HepG2 (cell line): ENCODE data around the gene XPO5. TPM values are rescaled to one million over a fixed set of nuclear protein-coding genes. Genes with fewer than 3 reads are reported as not detected.

Experiments used
- NCOA5 ChIP-seq: sonication (generic); formaldehyde crosslinking; IDR thresholded peaks from 2 replicates; pipeline ENCODE4 v1.4.0; 2020; ENCODE audit warnings: missing genetic modification reagents
- NR2F6 ChIP-seq, 2 experiments: IDR thresholded peaks; 2 replicates each; pipeline ENCODE4 v1.6.1; 2016; ENCODE audit warnings: antibody characterized with exemption in 1 of 2, mild to moderate bottlenecking in 1 of 2
- SALL2 ChIP-seq: sonication (generic); formaldehyde crosslinking; IDR thresholded peaks from 2 replicates; pipeline ENCODE4 v1.8.1; 2023; ENCODE audit warnings: mild to moderate bottlenecking, missing genetic modification reagents, inconsistent platforms
- ZNF234 ChIP-seq: sonication (generic); formaldehyde crosslinking; conservative IDR thresholded peaks from 2 replicates; pipeline ENCODE4 v1.5.1; 2020; ENCODE audit warnings: mild to moderate bottlenecking, missing genetic modification reagents
- ZNF383 ChIP-seq: sonication (generic); formaldehyde crosslinking; IDR thresholded peaks from 2 replicates; pipeline ENCODE4 v1.4.0; 2020; ENCODE audit warnings: missing genetic modification reagents, mild to moderate bottlenecking, borderline replicate concordance
- ZNF564 ChIP-seq: sonication (generic); formaldehyde crosslinking; IDR thresholded peaks from 2 replicates; pipeline ENCODE4 v1.8.1; 2023; ENCODE audit warnings: mild to moderate bottlenecking, missing genetic modification reagents
- ZNF572 ChIP-seq: sonication (generic); formaldehyde crosslinking; IDR thresholded peaks from 2 replicates; pipeline ENCODE4 v1.5.1; 2020; ENCODE audit warnings: mild to moderate bottlenecking, missing genetic modification reagents
- ZNF747 ChIP-seq: sonication (generic); formaldehyde crosslinking; IDR thresholded peaks from 2 replicates; pipeline ENCODE4 v1.8.1; 2023; ENCODE audit warnings: missing genetic modification reagents, mild to moderate bottlenecking, borderline replicate concordance
- ZNF768 ChIP-seq: sonication (generic); formaldehyde crosslinking; IDR thresholded peaks from 2 replicates; pipeline ENCODE4 v1.4.0; 2020; ENCODE audit warnings: missing genetic modification reagents
- ZNF841 ChIP-seq: sonication (generic); formaldehyde crosslinking; IDR thresholded peaks from 2 replicates; pipeline ENCODE4 v1.8.1; 2023; ENCODE audit warnings: missing genetic modification reagents, borderline replicate concordance
- polyA plus RNA-seq, 8 experiments: library from polyadenylated mRNA; depleted of rRNA in 3 of 8; stranded (reverse) in 7 of 8; unstranded in 1 of 8; fragments of >200 nt; fragmentation: Illumina TruSeq in 4 of 8; extraction: Trizol in 4 of 8; gene quantifications; 2 replicates each; pipeline versions ENCODE4 v1.2.1 to v1.2.3, GENCODE V29; 2011 to 2016; ENCODE audit warnings: low read depth in 4 of 8, missing spikeins in 1 of 8, mixed read lengths in 1 of 8; ENCODE audit not compliant: insufficient read depth in 1 of 8
- total RNA-seq, 5 experiments: library from RNA; depleted of rRNA; stranded (reverse); fragments of >200 nt; fragmentation: Illumina TruSeq; extraction: Trizol; gene quantifications; 2 replicates each; pipeline ENCODE4 v1.2.3, GENCODE V29; 2016; ENCODE audit warnings: low read depth in 1 of 5
- TF ChIP-seq, protein P1 (sequence below): sonication (generic); formaldehyde crosslinking; IDR thresholded peaks from 2 replicates; pipeline ENCODE4 v1.4.0; 2020; ENCODE audit warnings: missing genetic modification reagents, mild to moderate bottlenecking, borderline replicate concordance
- TF ChIP-seq, protein P2 (sequence below): sonication (generic); formaldehyde crosslinking; IDR thresholded peaks from 2 replicates; pipeline ENCODE4 v1.4.0; 2020; ENCODE audit warnings: mild to moderate bottlenecking, missing genetic modification reagents
- TF ChIP-seq, protein P3 (sequence below): sonication (generic); formaldehyde crosslinking; IDR thresholded peaks from 2 replicates; pipeline ENCODE4 v1.4.0; 2020; ENCODE audit warnings: mild to moderate bottlenecking, low read depth, missing genetic modification reagents
- TF ChIP-seq, protein P4 (sequence below): sonication (generic); formaldehyde crosslinking; IDR thresholded peaks from 2 replicates; pipeline ENCODE4 v1.4.0; 2020; ENCODE audit warnings: missing genetic modification reagents

XPO5 gene
- total and polyA plus RNA-seq, 2 of the 13 experiments (the other 11 are each of a cell fraction or from before 2014, with no cell fraction given): 52.2 to 68.0 TPM

DNA sequence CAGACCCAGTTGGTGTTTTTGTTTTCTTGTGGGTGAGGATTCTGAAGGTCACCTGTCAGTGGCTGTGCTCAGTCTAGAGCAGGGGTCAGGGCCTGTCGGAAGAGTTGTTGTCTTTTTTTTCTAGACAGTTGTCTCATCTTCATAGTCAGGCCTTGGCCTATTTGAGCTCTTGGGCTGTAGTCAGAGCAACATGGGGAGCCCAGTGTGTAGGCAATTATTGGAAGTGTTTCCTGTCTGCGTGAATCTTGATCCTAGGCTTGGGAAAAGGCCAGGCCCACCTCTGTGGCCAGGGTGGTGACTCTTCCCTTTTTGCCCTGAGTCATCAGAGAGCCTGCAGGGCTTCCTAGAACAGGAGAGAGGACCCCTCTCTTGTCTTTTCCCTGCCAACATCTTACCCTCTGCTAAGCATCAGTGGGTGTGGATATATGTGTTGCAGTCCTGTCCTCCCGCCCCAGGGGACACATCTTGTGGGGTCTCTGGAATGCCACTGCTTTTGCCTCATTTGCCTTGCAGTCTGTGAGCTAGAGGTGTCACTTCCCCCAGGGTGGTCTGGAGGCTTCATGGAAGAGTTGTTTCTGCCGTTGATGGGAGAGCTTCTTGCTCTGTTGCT, 87.1 kb downstream of the XPO5 start (continued):
- TF ChIP-seq, protein P1, sequence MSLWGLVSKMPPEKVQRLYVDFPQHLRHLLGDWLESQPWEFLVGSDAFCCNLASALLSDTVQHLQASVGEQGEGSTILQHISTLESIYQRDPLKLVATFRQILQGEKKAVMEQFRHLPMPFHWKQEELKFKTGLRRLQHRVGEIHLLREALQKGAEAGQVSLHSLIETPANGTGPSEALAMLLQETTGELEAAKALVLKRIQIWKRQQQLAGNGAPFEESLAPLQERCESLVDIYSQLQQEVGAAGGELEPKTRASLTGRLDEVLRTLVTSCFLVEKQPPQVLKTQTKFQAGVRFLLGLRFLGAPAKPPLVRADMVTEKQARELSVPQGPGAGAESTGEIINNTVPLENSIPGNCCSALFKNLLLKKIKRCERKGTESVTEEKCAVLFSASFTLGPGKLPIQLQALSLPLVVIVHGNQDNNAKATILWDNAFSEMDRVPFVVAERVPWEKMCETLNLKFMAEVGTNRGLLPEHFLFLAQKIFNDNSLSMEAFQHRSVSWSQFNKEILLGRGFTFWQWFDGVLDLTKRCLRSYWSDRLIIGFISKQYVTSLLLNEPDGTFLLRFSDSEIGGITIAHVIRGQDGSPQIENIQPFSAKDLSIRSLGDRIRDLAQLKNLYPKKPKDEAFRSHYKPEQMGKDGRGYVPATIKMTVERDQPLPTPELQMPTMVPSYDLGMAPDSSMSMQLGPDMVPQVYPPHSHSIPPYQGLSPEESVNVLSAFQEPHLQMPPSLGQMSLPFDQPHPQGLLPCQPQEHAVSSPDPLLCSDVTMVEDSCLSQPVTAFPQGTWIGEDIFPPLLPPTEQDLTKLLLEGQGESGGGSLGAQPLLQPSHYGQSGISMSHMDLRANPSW: no peak
- TF ChIP-seq ZNF564 (CRISPR knock-in tag) (no peak), ZNF383 (no peak), SALL2 (no peak), ZNF572 (CRISPR knock-in tag) (peak; percentile 70; the same call in 1 of the 2 replicates), ZNF768 (CRISPR knock-in tag) (no peak), ZNF747 (CRISPR knock-in tag) (0 out of 2 replicates have a peak, but pooled peaks have one; percentile 50), ZNF841 (CRISPR knock-in tag) (no peak), ZNF234 (CRISPR knock-in tag) (no peak), NCOA5 (CRISPR knock-in tag) (0 out of 2 replicates have a peak, but pooled peaks have one; percentile 27), NR2F6 (IDR thresholded peaks at IDR 0.05) (peak; percentile 75), NR2F6 (CRISPR knock-in tag; IDR thresholded peaks at IDR 0.05) (peak; percentile 87)
- TF ChIP-seq, protein P2, sequence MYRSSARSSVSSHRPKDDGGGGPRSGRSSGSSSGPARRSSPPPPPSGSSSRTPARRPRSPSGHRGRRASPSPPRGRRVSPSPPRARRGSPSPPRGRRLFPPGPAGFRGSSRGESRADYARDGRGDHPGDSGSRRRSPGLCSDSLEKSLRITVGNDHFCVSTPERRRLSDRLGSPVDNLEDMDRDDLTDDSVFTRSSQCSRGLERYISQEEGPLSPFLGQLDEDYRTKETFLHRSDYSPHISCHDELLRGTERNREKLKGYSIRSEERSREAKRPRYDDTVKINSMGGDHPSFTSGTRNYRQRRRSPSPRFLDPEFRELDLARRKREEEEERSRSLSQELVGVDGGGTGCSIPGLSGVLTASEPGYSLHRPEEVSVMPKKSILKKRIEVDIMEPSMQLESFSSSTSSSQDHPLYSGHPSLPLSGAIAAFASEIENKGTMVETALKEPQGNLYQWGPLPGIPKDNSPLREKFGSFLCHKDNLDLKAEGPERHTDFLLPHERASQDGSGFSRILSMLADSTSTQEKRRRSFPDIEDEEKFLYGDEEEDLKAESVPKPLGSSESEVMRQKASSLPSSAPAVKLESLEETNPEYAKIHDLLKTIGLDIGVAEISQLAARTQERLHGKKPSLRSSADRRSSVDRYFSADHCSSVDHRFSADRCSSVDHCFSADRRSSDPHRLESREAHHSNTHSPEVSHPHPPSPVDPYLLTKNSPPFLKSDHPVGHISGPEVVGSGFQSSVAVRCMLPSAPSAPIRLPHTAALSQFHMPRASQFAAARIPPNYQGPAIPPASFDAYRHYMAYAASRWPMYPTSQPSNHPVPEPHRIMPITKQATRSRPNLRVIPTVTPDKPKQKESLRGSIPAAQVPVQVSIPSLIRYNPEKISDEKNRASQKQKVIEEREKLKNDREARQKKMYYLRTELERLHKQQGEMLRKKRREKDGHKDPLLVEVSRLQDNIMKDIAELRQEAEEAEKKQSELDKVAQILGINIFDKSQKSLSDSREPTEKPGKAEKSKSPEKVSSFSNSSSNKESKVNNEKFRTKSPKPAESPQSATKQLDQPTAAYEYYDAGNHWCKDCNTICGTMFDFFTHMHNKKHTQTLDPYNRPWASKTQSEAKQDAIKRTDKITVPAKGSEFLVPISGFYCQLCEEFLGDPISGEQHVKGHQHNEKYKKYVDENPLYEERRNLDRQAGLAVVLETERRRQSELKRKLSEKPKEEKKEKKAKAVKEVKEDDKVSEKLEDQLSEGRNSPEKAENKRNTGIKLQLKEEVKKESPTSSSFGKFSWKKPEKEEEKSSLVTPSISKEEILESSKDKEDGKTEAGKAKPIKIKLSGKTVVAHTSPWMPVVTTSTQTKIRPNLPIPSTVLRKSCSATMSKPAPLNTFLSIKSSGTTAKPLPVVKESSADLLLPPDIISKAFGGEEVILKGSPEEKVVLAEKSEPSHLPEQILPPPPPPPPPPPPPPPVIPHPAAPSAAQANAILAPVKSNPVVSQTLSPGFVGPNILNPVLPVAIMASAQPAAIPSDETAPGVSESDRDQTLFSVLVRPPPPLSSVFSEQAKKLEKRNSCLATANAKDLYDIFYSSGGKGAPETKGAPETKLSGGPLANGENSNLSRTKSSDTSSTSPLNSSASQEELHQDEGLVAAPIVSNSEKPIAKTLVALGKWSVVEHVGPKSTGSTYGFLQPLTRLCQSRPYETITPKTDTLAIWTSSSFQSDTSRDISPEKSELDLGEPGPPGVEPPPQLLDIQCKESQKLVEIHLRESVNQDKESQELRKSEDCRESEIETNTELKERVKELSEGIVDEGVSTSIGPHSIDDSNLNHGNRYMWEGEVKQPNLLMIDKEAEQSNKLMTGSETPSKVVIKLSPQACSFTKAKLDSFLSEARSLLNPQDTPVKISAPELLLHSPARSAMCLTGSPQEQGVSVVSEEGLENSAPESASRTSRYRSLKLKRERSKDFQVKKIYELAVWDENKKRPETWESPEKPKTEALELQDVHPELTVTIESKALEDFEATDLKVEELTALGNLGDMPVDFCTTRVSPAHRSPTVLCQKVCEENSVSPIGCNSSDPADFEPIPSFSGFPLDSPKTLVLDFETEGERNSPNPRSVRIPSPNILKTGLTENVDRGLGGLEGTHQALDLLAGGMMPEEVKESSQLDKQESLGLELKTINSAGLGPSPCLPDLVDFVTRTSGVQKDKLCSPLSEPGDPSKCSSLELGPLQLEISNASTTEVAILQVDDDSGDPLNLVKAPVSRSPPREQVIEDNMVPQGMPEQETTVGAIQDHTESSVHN (CRISPR knock-in tag): no peak
- TF ChIP-seq, protein P3, sequence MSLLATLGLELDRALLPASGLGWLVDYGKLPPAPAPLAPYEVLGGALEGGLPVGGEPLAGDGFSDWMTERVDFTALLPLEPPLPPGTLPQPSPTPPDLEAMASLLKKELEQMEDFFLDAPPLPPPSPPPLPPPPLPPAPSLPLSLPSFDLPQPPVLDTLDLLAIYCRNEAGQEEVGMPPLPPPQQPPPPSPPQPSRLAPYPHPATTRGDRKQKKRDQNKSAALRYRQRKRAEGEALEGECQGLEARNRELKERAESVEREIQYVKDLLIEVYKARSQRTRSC (CRISPR knock-in tag): no peak
- TF ChIP-seq, protein P4, sequence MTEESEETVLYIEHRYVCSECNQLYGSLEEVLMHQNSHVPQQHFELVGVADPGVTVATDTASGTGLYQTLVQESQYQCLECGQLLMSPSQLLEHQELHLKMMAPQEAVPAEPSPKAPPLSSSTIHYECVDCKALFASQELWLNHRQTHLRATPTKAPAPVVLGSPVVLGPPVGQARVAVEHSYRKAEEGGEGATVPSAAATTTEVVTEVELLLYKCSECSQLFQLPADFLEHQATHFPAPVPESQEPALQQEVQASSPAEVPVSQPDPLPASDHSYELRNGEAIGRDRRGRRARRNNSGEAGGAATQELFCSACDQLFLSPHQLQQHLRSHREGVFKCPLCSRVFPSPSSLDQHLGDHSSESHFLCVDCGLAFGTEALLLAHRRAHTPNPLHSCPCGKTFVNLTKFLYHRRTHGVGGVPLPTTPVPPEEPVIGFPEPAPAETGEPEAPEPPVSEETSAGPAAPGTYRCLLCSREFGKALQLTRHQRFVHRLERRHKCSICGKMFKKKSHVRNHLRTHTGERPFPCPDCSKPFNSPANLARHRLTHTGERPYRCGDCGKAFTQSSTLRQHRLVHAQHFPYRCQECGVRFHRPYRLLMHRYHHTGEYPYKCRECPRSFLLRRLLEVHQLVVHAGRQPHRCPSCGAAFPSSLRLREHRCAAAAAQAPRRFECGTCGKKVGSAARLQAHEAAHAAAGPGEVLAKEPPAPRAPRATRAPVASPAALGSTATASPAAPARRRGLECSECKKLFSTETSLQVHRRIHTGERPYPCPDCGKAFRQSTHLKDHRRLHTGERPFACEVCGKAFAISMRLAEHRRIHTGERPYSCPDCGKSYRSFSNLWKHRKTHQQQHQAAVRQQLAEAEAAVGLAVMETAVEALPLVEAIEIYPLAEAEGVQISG: peak; percentile 39; the same call in 1 of the 2 replicates
